ENCODE results near the gene ARHGEF4.

DNA sequence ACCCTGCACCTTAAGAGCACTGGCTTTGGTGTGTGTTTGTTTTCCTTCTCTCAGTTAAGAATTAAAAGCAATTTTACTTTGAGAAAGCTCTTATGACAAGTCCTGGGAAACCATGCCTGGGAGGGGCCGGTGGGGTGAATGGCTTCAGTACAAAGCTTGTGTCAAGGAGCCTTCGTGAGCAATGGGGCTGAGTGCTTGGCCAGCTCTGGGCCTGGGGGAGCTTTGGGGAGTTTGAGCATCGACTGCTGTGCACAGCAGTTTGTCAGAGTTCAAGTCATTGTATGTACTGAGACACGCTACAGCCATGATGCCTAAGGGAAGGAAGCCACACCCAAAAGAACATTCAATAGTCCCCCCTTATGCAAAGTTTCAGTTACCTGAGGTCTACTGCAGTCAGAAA is 75.8 kb downstream of the ARHGEF4 start:
- no peak for TF ChIP-seq EZH2 (IDR thresholded peaks at IDR 0.05)
- TF ChIP-seq POLR2AphosphoS5 (IDR thresholded peaks at IDR 0.05; ENCODE audit: borderline replicate concordance, low read depth, low read length), result no peak

All from SK-N-MC (cell line).